Measurements from ENCODE around the gene DGCR2.
"Not testable (repeated sequence)": the region's sequence is repeated elsewhere in the genome, so short reads cannot be mapped to it uniquely, and the experiment has no call there.

- TF ChIP-seq, protein P1, sequence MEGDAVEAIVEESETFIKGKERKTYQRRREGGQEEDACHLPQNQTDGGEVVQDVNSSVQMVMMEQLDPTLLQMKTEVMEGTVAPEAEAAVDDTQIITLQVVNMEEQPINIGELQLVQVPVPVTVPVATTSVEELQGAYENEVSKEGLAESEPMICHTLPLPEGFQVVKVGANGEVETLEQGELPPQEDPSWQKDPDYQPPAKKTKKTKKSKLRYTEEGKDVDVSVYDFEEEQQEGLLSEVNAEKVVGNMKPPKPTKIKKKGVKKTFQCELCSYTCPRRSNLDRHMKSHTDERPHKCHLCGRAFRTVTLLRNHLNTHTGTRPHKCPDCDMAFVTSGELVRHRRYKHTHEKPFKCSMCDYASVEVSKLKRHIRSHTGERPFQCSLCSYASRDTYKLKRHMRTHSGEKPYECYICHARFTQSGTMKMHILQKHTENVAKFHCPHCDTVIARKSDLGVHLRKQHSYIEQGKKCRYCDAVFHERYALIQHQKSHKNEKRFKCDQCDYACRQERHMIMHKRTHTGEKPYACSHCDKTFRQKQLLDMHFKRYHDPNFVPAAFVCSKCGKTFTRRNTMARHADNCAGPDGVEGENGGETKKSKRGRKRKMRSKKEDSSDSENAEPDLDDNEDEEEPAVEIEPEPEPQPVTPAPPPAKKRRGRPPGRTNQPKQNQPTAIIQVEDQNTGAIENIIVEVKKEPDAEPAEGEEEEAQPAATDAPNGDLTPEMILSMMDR (IDR thresholded peaks at IDR 0.05; ENCODE audit: low read depth, low read length), result not testable (repeated sequence)
- TF ChIP-seq EZH2phosphoT487 (IDR thresholded peaks at IDR 0.05; ENCODE audit: low read depth), result not testable (repeated sequence)
These were observed 87.5 kb downstream of the DGCR2 start for GRCh38 chr22:19034724-19035120.

Measured in OCI-LY3 (cell line).